HCT116 (cell line): ENCODE data around the gene MGA. TPM values are rescaled to one million over a fixed set of nuclear protein-coding genes. Genes with fewer than 3 reads are reported as not detected.

Experiments
- ATAC-seq: fragments of 200-7000 bp; cut with Tn5 transposase; 2 replicates; pipeline ENCODE4 v1.9.1; 2020; ENCODE audit warnings: mild to moderate bottlenecking, moderate library complexity
- Bru-seq: library from RNA; stranded (reverse); fragments of 400-500 nt; gene quantifications from one replicate; lab custom pipeline; 2021; lab: Mats Ljungman, UMichigan
- BruChase-seq, 2 experiments: library from RNA; stranded (reverse); fragments of 400-500 nt; gene quantifications; one replicate each; lab custom pipeline; 2021; lab: Mats Ljungman, UMichigan
- BruUV-seq: library from RNA; stranded (reverse); fragments of 400-500 nt; replicated peaks from 2 replicates; lab custom pipeline; 2021; lab: Mats Ljungman, UMichigan
- CTCF ChIA-PET: fragments of 300-600 bp; sonication (Branson Sonifier 250); formaldehyde crosslinking; loops from one replicate; lab custom pipeline; 2021; ENCODE audit warnings: antibody characterized with exemption; lab: Charles Lee
- POLR2A ChIA-PET: fragments of 300-600, 350-600 bp; sonication (Branson Sonifier 250); formaldehyde crosslinking; loops from one replicate; lab custom pipeline; 2021; ENCODE audit warnings: antibody characterized with exemption; lab: Charles Lee
- RAD21 ChIA-PET, 2 experiments: fragments of 300-600 bp; sonication (Branson Sonifier 250); formaldehyde crosslinking; loops; one replicate each; lab custom pipeline; 2023; ENCODE audit warnings: low total read pairs in 2 of 2; ENCODE audit not compliant: uncharacterized antibody in 2 of 2, unreplicated experiment in 2 of 2, low non-redundant PET in 1 of 2; lab: Charles Lee
- DNase-seq: peaks from one replicate; pipeline ENCODE4 v3.0.0-alpha.2; 2010; ENCODE audit warnings: low read depth, low spot score
- H2AFZ ChIP-seq: fragments of 200-600 bp; shearing (Covaris generic), sonication (generic); 2 replicates; pipeline ENCODE4 v1.6.1; 2017; ENCODE audit warnings: low read depth, mixed run types, mixed read lengths, antibody characterized with exemption, low read length; ENCODE audit not compliant: poor library complexity, severe bottlenecking
- H3K27ac ChIP-seq: 2 replicates; pipeline ENCODE4 v1.5.1; 2012; ENCODE audit warnings: low read depth, low read length
- H3K27me3 ChIP-seq: fragments of 200-600 bp; sonication (generic); 2 replicates; pipeline ENCODE4 v1.6.1; 2016; ENCODE audit warnings: mixed run types, low read length, mixed read lengths; ENCODE audit not compliant: insufficient read depth
- H3K36me3 ChIP-seq, 2 experiments: fragments of 200-500 bp in 1 of 2; fragments of 200-600 bp in 1 of 2; sonication (Bioruptor generic) in 1 of 2; sonication (generic) in 1 of 2; 2 replicates each; pipeline versions ENCODE4 v1.5.1 to v1.6.1; 2014 to 2016; ENCODE audit warnings: low read length in 2 of 2, inconsistent platforms in 1 of 2, mixed read lengths in 1 of 2, mixed run types in 1 of 2; ENCODE audit not compliant: insufficient read depth in 2 of 2, control insufficient read depth in 1 of 2
- H3K4me1 ChIP-seq, 2 experiments: fragments of 200-600 bp in 1 of 2; sonication (generic) in 1 of 2; 2 replicates each; pipeline versions ENCODE4 v1.5.1 to v1.6.1; 2012 to 2017; ENCODE audit warnings: low read length in 2 of 2, inconsistent platforms in 1 of 2, mild to moderate bottlenecking in 1 of 2, mixed read lengths in 1 of 2, mixed run types in 1 of 2, moderate library complexity in 1 of 2; ENCODE audit not compliant: insufficient read depth in 2 of 2, control insufficient read depth in 1 of 2
- H3K4me2 ChIP-seq: fragments of 200-600 bp; sonication (generic); 2 replicates; pipeline ENCODE4 v1.6.1; 2017; ENCODE audit warnings: mixed run types, low read length, mixed read lengths
- H3K4me3 ChIP-seq, 2 experiments: fragments of 200-600 bp in 1 of 2; sonication (generic) in 1 of 2; replicated peaks in 1 of 2; 2 replicates each; pipeline ENCODE4 v1.5.1; 2011 to 2016; ENCODE audit warnings: low read length in 2 of 2, control low read depth in 1 of 2, low read depth in 1 of 2, mild to moderate bottlenecking in 1 of 2, mixed read lengths in 1 of 2, mixed run types in 1 of 2
- H3K79me2 ChIP-seq: fragments of 200-600 bp; sonication (generic); 2 replicates; pipeline ENCODE4 v1.6.1; 2017; ENCODE audit warnings: mild to moderate bottlenecking, mixed run types, low read length, moderate library complexity, mixed read lengths; ENCODE audit not compliant: insufficient read depth
- H3K9ac ChIP-seq: fragments of 200-600 bp; sonication (generic); 2 replicates; pipeline ENCODE4 v1.6.1; 2016; ENCODE audit warnings: low read length, mixed read lengths
- H3K9me2 ChIP-seq: fragments of 200-600 bp; sonication (generic), shearing (Covaris generic); 2 replicates; pipeline ENCODE4 v1.6.1; 2017; ENCODE audit warnings: mixed run types, mild to moderate bottlenecking, moderate library complexity; ENCODE audit not compliant: insufficient read depth
- H3K9me3 ChIP-seq, 2 experiments: fragments of 200-500 bp in 1 of 2; fragments of 200-600 bp in 1 of 2; sonication (Bioruptor generic) in 1 of 2; sonication (generic) in 1 of 2; 2 replicates each; pipeline ENCODE4 v1.6.1; 2014 to 2017; ENCODE audit warnings: low read length in 2 of 2, mixed read lengths in 2 of 2, inconsistent platforms in 1 of 2, low read depth in 1 of 2, mild to moderate bottlenecking in 1 of 2, mixed run types in 1 of 2, moderate library complexity in 1 of 2; ENCODE audit not compliant: control insufficient read depth in 1 of 2, insufficient read depth in 1 of 2
- H4K20me1 ChIP-seq: fragments of 200-600 bp; sonication (generic), shearing (Covaris generic); 2 replicates; pipeline ENCODE4 v1.6.1; 2017; ENCODE audit warnings: mixed run types, mild to moderate bottlenecking, moderate library complexity; ENCODE audit not compliant: insufficient read depth
- CBX3 ChIP-seq: IDR thresholded peaks from 2 replicates; pipeline ENCODE4 v1.6.1; 2012; ENCODE audit warnings: low read depth
- CEBPB ChIP-seq: IDR thresholded peaks from 2 replicates; pipeline ENCODE4 v1.6.1; 2012; ENCODE audit warnings: low read depth
- ELF1 ChIP-seq: IDR thresholded peaks from 2 replicates; pipeline ENCODE4 v1.6.1; 2012; ENCODE audit warnings: low read depth, borderline replicate concordance
- JUND ChIP-seq: IDR thresholded peaks from 2 replicates; pipeline ENCODE4 v1.6.1; 2012
- POLR2A ChIP-seq: IDR thresholded peaks from 2 replicates; pipeline ENCODE4 v1.7.0; 2011; ENCODE audit warnings: borderline replicate concordance; ENCODE audit not compliant: insufficient read depth, insufficient read length; ENCODE audit errors: extremely low read depth
- POLR2AphosphoS5 ChIP-seq: IDR thresholded peaks from 2 replicates; pipeline ENCODE4 v1.6.1; 2011; ENCODE audit warnings: mild to moderate bottlenecking, low read depth, low read length, moderate library complexity
- RAD21 ChIP-seq: IDR thresholded peaks from 2 replicates; pipeline ENCODE4 v1.6.1; 2012; ENCODE audit warnings: low read depth, mild to moderate bottlenecking
- SIN3A ChIP-seq: IDR thresholded peaks from 2 replicates; pipeline ENCODE4 v1.6.1; 2012; ENCODE audit warnings: low read depth
- SRF ChIP-seq: IDR thresholded peaks from 2 replicates; pipeline ENCODE4 v1.6.1; 2012; ENCODE audit warnings: low read depth
- ZFX ChIP-seq: fragments of 450-650 bp; IDR thresholded peaks from 2 replicates; pipeline ENCODE4 v1.6.1; 2017
- intact Hi-C: fragments of 100-400 bp; cut with micrococcal nuclease; formaldehyde crosslinking; loops from 2 replicates; pipeline ENCODE4 v1.10.0; 2022
- long read RNA-seq: library from polyadenylated mRNA; unstranded; transcript quantifications from one replicate; pipeline ENCODE4 v2.0.0, GENCODE V29; 2021; ENCODE audit not compliant: unreplicated experiment
- polyA plus RNA-seq: library from polyadenylated mRNA; unstranded; fragments of >200 nt; gene quantifications from 2 replicates; pipeline ENCODE4 v1.2.1, GENCODE V29; 2012; ENCODE audit warnings: missing spikeins
- total RNA-seq: library from RNA; stranded (reverse); gene quantifications from one replicate; pipeline ENCODE4 v1.2.1, GENCODE V29; 2021; ENCODE audit not compliant: unreplicated experiment
- TF ChIP-seq, protein P1 (sequence below): IDR thresholded peaks from 2 replicates; pipeline ENCODE4 v1.6.1; 2012
- TF ChIP-seq, protein P2 (sequence below), 3 experiments: fragments of 200-600 bp in 1 of 3; sonication (generic) in 1 of 3; IDR thresholded peaks in 2 of 3; conservative IDR thresholded peaks in 1 of 3; 2 replicates each; pipeline ENCODE4 v1.5.1; 2012 to 2017; ENCODE audit warnings: low read depth in 2 of 3, low read length in 2 of 3, antibody characterized with exemption in 1 of 3, borderline replicate concordance in 1 of 3, control low read depth in 1 of 3, mild to moderate bottlenecking in 1 of 3, mixed read lengths in 1 of 3, mixed run types in 1 of 3, moderate library complexity in 1 of 3; ENCODE audit not compliant: insufficient read depth in 1 of 3
- TF ChIP-seq, protein P3 (sequence below): IDR thresholded peaks from 2 replicates; pipeline ENCODE4 v1.6.1; 2012

The MGA gene
- total RNA-seq (28.9 TPM), Bru-seq, nascent RNA (percentile 84 among the genes with signal in this experiment), BruChase-seq, experiment 1, labeled RNA remaining after a 6-hour chase (percentile 84 among the genes with signal in this experiment), BruChase-seq, experiment 2, labeled RNA remaining after a 2-hour chase (percentile 87 among the genes with signal in this experiment)
- 4.5 and 5.1 TPM in 2 replicates for polyA plus RNA-seq
- long read RNA-seq, transcript MGA-208 (9 exons, 3,439 nt) = major isoform, 9 of 38 reads
- long read RNA-seq, partial matches to known transcripts = 11 of 38 reads
- long read RNA-seq, other reads (novel, unspliced or antisense) = 18 of 38 reads

DNA sequence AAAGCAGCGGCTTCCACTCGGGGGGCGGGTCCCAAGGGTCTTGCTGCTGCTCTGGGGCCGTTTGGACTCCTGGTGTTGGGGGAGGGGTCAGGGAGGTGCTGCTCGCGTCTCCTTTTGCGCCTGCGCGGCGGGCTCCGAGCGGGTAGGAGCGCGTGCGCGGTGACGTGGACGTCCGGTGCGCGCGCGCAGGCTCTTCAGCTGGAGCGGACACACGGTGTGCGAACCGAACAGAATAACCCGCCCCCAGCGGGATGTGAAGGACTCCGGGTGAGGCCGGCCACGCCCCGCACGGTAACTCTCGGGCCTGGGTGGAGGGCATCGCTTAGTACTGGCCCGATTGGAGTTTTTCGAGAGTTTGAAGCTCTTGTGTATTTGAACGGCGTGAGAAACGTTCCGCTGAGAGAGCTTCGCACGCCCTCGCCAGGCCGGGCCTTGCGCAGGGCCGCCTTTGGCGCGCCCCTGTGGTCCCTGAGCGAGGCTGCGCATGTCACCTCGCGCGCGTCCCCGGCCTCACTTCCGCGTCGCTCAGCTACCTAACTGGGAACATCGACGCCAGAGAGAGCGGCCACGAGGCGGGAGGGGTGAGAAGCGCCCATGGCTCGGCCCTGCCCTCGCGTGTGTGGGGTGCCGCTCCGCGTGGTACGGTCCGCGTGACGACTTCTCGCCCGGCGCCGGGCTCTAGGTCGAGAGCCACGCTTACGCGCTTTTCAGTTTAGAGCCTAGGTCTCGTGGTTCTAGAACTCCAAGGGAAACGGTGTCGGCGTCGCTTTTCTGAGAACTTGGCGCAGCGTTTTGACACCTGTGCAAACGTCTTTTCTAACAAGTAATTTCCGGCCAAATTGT lies at the start of gene MGA:
MGA (plus strand) TSS at position 171 of the 843 bp plus-strand sequence.
- H3K27me3 ChIP-seq = no peaks in the 10 kb centered on the region
- RAD21 ChIA-PET = interaction anchor here in 1 of 2 experiments (1.5 kb wide), 1 partner anchor 57 kb away, joined by 4 read pairs; no protein-coding TSS in a partner anchor
- peak within 1 kb of the TSS; percentile 22 for H2AFZ ChIP-seq
- TSS peak; percentile 65 for BruUV-seq
- POLR2A ChIA-PET = interaction anchor here (0.8 to 1.6 kb wide), 3 partner anchors 13 to 16 kb away, joined by 3 read pairs; no protein-coding TSS in a partner anchor
- ATAC-seq (peak; percentile 93), DNase-seq (peak; percentile 89)
- peak within 1 kb of the TSS; percentile 56 for H3K9ac ChIP-seq
- H3K36me3 ChIP-seq = no peaks in the 10 kb centered on the region
- H3K4me1 ChIP-seq = peaks cover 6 to 27% of the 10 kb centered on the region in 2 experiments
- H3K27ac ChIP-seq = peak within 1 kb of the TSS; percentile 77
- no peaks in the 10 kb centered on the region for H3K9me2 ChIP-seq
- intact Hi-C loops = no loop called here
- peak within 1 kb of the TSS; percentile 52 to 57 for H3K4me3 ChIP-seq
- no peaks in the 10 kb centered on the region for H3K9me3 ChIP-seq
- H4K20me1 ChIP-seq = no peaks in the 10 kb centered on the region
- TF ChIP-seq, protein P1, sequence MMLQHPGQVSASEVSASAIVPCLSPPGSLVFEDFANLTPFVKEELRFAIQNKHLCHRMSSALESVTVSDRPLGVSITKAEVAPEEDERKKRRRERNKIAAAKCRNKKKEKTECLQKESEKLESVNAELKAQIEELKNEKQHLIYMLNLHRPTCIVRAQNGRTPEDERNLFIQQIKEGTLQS = no peak
- TF ChIP-seq, protein P2, sequence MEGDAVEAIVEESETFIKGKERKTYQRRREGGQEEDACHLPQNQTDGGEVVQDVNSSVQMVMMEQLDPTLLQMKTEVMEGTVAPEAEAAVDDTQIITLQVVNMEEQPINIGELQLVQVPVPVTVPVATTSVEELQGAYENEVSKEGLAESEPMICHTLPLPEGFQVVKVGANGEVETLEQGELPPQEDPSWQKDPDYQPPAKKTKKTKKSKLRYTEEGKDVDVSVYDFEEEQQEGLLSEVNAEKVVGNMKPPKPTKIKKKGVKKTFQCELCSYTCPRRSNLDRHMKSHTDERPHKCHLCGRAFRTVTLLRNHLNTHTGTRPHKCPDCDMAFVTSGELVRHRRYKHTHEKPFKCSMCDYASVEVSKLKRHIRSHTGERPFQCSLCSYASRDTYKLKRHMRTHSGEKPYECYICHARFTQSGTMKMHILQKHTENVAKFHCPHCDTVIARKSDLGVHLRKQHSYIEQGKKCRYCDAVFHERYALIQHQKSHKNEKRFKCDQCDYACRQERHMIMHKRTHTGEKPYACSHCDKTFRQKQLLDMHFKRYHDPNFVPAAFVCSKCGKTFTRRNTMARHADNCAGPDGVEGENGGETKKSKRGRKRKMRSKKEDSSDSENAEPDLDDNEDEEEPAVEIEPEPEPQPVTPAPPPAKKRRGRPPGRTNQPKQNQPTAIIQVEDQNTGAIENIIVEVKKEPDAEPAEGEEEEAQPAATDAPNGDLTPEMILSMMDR (IDR thresholded peaks at IDR 0.05 in 2 of 3, conservative IDR thresholded peaks at IDR 0.05 in 1 of 3; ENCODE audit: borderline replicate concordance in 1 of 3, insufficient read depth in 1 of 3, low read depth in 2 of 3, low read length in 2 of 3) = 0 out of 6 replicates have a peak, but pooled peaks of 1 of the 3 experiments have one; percentile 7
- TF ChIP-seq CEBPB = no peak
- TF ChIP-seq ZFX = peak; percentile 95
- TF ChIP-seq CBX3 = peak; percentile 94
- TF ChIP-seq, protein P3, sequence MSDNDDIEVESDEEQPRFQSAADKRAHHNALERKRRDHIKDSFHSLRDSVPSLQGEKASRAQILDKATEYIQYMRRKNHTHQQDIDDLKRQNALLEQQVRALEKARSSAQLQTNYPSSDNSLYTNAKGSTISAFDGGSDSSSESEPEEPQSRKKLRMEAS = peak; percentile 99
- TF ChIP-seq ELF1 = peak; percentile 68
- TF ChIP-seq SIN3A = no peak
- TF ChIP-seq RAD21 = no peak
- no peak for TF ChIP-seq JUND
- no peak for TF ChIP-seq SRF
- peak; percentile 36 for TF ChIP-seq POLR2A
- TF ChIP-seq POLR2AphosphoS5 = peak; percentile 72
- CTCF ChIA-PET = no interaction called here
- H3K79me2 ChIP-seq = peaks cover 49% of the 10 kb centered on the region
- H3K4me2 ChIP-seq = peak within 1 kb of the TSS; percentile 83
